Measurements from ENCODE around the gene HJV.

DNA sequence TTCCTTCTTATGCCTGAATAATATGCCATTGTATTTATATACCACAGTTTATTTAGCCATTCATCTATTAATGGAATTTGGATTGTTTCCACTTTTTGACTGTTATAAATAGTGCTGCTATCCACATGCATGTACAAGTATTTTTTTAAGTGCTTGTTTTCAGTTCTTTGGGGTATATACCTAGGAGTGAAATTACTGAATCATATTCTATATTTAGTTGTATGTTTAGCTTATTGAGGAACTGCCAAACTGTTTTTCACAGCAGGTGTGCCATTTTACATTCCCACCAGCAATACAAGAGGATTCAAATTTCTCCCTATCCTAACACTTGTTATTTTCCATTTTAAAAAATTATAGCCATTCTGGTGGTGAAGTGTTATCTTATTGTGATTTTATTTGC, 7.6 kb upstream of the HJV start:
- TF ChIP-seq CTCF (IDR thresholded peaks at IDR 0.05; ENCODE audit: low read length) (no peak), EZH2 (IDR thresholded peaks at IDR 0.05; ENCODE audit: borderline replicate concordance, low read length) (no peak)

All from OCI-LY1 (cell line).